Left forelimb (tissue), 1 donor: Measurements from ENCODE around the gene TMEM107.
"Not testable (repeated sequence)": the region's sequence is repeated elsewhere in the genome, so short reads cannot be mapped to it uniquely, and the experiment has no call there.

Experiments
- DNase-seq: peaks from one replicate; pipeline ENCODE4 v3.0.0-alpha.2; 2018; ENCODE audit warnings: low spot score

TMEM107 gene

GRCh38 chr17:8176197-8176940 lies at the start of gene TMEM107:
Gene TMEM107, minus strand, starts transcription at chr17:8176380. Its CDS starts 94 bp downstream, at chr17:8176286.
- peak; percentile 93 for DNase-seq

DNA sequence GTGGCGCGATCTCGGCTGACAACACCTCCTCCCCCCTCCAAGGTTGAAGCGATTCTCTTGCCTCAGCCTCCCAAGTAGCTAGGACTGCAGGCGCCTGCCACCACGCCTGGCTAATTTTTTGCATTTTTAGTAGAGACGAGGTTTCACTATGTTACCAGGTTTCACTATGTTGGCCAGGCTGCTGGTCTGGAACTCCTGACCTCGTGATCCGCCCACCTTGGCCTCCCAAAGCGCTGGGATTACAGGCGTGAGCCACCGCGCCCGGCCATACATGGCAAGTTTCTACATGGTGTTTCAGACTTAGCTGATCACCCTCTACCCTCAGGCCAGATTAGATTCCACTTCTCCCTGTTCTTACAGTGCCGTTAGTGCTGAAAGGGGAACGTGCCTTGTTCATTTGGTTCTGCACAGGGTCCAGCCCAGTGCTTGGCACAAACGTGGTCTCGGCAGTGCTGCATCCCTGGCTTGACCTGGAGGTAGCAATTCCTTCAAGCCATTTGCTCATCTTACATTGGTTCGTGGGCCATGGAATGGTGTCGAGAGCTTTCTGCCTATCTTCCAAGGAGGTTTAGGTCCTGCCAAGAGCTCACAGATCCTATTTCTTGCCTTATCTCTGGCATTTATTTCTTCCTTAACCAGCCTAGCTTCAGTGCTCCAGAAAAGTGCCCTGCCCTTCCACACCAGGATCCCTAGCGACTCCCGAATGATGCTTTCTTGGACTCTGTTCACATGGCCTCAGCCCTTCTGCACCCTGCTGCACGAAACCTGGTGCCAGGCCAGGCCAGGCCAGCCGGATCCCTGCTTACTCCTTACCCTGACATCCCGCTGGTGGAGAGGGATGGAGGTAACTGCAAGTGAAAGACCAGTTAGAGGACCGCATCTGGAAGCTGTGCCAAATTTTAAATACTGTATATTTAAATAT lies 49.0 kb upstream of the TMEM107 start:
- no peak for DNase-seq

DNA sequence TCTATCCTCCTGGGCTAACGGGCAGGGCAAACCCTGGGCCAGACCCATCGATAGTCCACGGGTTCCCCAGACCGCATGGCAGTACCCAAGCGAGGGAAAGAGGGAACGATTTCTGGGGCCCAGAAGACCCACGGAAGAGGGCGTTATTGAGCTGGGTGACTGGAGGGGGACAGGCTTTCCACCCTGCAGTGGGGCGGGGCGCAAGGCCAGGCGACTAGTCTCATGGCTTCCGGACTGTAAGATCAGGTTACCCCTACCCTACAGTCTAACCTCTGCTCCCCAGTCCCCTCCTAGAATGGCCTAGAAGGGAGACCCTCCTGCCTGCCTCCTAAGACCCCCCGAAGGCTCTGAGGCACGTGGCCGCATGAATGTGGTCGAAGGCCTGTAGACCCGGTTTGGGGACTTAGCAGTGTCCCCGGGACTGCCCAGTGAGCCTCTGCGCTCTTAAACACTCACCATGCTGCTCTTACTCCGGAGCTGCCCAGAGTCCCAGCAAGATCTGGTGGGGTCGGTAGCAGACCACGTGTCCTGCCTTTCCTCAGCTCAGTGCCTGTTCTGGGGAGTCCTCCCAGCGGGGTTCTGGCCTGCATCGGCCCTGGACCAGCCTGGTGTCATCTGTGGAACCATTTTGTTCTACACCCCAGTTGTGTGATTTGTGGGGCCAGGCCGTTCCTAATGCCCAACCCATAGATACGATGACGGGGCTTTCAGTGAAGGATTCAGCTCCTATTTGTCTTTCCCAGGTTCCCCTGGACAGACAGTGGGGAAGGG lies 47.4 kb upstream of the TMEM107 start:
- peak; percentile 82 for DNase-seq

DNA sequence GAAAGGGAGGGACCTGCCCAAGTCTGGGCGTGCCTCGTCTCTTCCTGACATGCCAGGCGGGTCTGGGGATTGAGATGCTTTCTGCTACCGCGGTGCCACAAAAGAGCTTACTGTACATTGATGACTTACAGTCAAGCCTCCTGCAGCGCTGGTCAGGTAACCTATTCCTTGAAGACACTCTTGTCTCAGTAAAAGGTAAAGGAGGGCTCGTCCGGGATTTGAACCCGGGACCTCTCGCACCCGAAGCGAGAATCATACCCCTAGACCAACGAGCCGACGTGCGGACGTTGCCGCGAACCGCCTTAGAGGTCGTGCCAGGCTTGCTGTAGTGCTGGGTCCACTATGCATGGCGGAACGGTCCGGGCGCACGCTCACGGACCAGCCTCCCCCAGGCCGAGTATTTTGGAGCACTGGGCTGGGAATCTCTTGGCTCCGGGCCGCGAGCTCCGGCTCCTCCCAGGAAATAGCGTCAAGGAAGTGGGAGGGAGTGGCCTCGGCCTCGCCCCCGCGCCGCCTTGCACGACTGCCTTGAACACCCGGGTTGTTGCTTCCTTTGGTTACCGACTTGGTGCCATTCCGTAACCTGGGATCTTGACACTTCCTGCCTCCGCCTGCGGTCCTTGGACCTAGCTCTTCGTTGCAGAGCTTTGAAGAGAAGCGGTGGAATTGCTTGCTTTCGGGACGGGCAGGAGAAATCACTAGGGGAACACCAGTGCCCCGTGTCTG lies 46.6 kb upstream of the TMEM107 start:
- DNase-seq = peak; percentile 96

GRCh38 chr17:8222380-8222629 lies 46.1 kb upstream of the TMEM107 start:
- DNase-seq = no peak

GRCh38 chr17:8221663-8222379 lies 45.6 kb upstream of the TMEM107 start:
- DNase-seq = peak; percentile 94

DNA sequence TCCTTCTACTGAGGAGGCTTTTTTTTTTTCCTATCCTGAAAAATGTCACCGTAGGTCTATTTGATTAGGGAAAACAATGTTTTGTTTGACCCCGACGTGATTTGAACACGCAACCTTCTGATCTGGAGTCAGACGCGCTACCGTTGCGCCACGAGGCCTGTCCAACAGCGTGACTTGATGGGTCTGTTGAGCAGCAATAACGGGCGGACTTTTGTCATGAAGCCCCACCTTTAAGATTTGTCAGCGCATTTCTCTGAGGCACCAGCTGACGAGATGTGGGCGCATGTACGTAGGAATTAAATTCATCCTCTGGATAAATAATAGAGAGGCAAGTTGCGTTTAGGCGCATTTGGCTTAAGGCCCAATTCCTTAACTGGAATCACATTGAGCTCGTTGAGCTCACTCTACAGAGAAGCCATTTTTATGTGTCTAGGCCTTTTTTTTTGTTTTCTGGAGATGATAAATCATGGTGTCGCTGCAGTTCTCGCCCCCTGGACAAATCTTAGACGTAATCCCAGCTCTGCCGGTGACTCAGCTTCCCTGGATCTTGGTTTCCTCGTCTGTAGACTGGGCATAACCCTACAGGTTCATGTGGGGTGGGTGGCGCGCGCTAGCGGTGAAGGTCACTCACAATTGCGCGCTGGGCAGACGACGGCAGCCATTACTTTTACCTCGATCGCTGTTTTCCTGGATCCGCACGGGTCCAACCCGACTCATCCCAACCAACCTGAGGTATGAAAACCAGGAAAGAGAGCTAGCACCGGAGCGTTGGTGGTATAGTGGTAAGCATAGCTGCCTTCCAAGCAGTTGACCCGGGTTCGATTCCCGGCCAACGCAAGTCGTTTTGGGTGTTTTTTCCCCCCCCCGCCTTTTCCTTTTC lies 44.8 kb upstream of the TMEM107 start:
- DNase-seq = peak; percentile 97

DNA sequence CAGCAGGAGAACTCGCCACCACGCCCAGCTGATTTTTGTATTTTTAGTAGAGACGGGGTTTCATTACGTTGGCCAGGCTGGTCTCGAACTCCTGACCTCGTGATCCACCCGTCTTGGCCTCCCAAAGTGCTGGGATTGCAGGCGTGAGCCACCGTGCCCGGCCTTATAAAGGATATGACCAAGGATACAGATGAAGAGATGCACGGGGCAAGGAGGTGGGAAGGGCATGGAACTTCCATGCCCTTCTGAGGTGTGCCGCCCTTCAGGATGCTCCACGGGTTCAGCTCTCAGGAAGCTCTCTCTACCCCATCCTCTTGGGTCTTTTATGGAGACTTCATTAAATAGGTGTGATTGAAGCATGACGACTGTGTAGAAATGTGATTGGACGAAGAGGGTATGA lies 37.8 kb upstream of the TMEM107 start:
- DNase-seq = not testable (repeated sequence)

DNA sequence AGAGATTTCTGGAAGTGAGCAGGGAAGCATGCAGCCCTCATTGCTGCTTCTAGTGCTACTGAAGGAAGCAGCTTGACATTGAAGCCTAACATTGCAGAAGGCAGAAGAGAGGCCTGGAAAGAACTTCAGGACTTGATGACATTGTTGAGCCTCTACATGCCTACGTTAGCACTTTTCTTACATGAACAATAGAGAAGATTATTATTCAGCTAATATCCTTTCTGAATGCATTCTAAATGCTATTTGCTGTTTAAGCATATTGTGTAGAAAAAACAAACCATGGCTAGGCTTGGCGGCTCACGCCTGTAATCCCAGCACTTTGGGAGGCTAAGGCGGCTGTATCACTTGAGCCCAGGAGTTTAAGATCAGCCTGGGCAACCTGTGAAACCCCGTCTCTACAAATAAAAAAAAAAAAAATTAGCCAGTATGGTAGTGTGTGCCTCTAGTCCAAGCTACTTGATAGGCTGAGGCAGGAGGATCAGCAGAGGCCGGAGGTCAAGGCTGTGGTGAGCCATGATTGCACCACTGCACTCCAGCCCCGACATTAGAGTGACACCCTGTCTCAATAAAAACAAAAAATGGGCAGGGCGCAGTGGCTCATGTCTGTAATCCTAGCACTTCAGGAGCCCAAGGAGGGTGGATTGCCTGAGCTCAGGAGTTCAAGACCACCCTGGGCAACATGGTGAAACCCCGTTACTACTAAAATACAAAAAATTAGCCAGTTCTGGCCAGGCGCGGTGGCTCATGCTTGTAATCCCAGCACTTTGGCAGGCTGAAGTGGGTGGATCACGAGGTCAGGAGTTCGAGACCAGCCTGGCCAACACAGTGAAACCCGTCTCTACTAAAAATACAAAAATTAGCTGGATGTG lies 36.4 kb upstream of the TMEM107 start:
- DNase-seq = no peak

DNA sequence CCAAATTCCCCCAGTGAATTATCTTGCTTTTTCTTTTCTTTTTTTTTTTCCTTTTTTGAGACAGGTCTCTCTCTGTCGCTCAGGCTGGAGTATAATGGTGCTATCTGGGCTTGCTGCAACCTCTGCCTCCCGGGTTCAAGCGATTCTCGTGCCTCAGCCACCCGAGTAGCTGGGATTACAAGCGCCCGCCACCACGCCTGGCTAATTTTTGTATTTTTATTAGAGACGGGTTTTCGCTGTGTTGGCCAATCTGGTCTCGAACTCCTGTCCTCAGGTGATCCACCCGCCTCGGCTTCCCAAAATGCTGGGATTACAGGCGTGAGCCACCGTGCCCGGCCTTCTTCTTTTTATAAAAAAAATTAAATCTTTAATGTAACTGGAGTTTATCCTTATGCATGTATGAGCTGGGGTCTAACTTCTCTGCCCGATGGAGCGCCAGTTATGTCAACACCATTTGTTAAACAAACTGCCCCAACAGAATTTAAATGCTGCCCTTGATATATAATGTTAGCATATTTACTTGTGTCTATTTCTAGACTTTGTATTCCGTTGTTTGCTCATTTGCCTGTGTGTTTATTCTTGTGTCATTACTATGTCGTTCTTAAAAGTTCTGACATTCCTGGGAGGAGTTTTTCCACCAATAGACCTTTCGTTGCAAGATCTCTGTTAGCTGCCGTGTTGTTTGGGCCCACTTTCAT lies 34.7 kb upstream of the TMEM107 start:
- DNase-seq = no peak

- DNase-seq = peak; percentile 93
Measured at GRCh38 chr17:8209907-8210760, 34.0 kb upstream of the TMEM107 start, which contains the start of gene AURKB. Gene AURKB, minus strand, starts transcription at chr17:8210575. Its CDS starts 351 bp downstream, at chr17:8210224.

DNA sequence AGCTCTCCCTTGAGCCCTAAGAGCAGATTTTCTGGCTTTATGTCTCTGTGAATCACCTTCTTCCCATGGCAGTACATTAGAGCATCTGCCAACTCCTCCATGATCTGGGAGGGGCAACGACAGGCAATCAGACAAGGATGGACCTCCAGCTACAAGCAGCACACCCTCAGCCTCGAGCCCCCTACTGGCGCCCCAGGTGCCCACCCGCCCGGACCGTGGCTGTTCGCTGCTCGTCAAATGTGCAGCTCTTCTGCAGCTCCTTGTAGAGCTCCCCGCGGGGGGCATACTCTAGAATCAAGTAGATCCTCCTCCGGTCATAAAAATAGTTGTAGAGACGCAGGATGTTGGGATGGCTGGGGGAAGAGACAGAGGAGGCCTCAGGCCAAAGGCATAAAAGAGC lies 30.4 kb upstream of the TMEM107 start:
- no peak for DNase-seq

GRCh38 chr17:8204761-8205555 lies 28.8 kb upstream of the TMEM107 start:
- DNase-seq = no peak

DNA sequence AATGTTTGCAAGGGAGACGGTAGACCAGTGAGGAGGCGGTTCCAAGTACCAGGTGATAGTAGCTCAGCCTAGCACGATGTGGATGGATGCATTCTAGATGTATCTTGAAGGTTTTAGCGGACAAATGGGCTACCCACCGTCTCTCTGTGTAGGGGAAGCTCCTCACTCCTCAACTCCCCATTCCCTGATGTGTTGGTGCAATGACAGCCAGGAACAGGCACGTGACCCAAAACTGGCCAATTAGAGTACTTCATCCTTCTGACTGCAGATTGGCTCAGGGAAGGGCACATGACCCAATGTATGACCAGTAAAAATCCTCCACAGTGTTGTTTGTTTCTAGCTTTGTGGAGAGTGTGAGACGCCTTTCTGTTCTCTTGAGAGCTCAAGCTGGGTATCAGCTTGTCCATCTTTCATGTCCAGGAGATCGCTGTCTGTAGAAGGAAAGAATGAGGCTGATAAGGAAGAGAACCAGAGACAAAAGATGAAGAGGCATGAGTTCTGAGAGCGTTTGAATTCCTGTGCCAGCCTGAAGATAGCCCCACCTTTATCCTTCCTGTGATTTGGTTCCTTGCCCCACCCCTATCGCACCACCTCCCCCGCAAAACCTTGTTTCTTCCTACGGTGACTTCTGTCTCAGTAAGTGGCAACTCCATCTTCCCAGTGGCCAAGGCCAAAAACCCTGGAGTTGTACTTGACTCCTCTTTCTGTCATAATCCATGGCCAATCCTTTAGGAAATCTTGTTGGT lies 16.1 kb upstream of the TMEM107 start:
- no peak for DNase-seq

GRCh38 chr17:8190506-8190905 lies 14.3 kb upstream of the TMEM107 start:
- no peak for DNase-seq
